ENCODE data around the gene PADI4. TPM values are rescaled to one million over a fixed set of nuclear protein-coding genes. Genes with fewer than 3 reads are reported as not detected.
"Not testable (repeated sequence)": the region's sequence is repeated elsewhere in the genome, so short reads cannot be mapped to it uniquely, and the experiment has no call there.

Gene PADI4
- total RNA-seq, 1 experiment from 2014 or later = 3.5 TPM

- peak; percentile 33 for DNase-seq (ENCODE audit: low read depth)
Observed at GRCh38 chr1:17313530-17314309, 5.7 kb downstream of the PADI4 start.

GRCh38 chr1:17314491-17314971 is 6.5 kb downstream of the PADI4 start:
- DNase-seq (ENCODE audit: low read depth) = peak; percentile 90

- no peak for DNase-seq (ENCODE audit: low read depth)
Observed at GRCh38 chr1:17315542-17316130, 7.6 kb downstream of the PADI4 start.

GRCh38 chr1:17316704-17317103 is 8.7 kb downstream of the PADI4 start:
- no peak for DNase-seq (ENCODE audit: low read depth)

GRCh38 chr1:17318262-17318661 is 10.3 kb downstream of the PADI4 start:
- DNase-seq (ENCODE audit: low read depth) = no peak

GRCh38 chr1:17319561-17320350 is 11.8 kb downstream of the PADI4 start:
- DNase-seq (ENCODE audit: low read depth) = peak; percentile 62

GRCh38 chr1:17321857-17322390 is 13.9 kb downstream of the PADI4 start:
- not testable (repeated sequence) for DNase-seq (ENCODE audit: low read depth)

GRCh38 chr1:17328855-17329254 is 20.9 kb downstream of the PADI4 start:
- DNase-seq (ENCODE audit: low read depth) = no peak

- DNase-seq (ENCODE audit: low read depth) = no peak
Observed at GRCh38 chr1:17329610-17330009, 21.6 kb downstream of the PADI4 start.

GRCh38 chr1:17330856-17331255 is 22.9 kb downstream of the PADI4 start:
- no peak for DNase-seq (ENCODE audit: low read depth)

GRCh38 chr1:17333081-17333480 is 25.1 kb downstream of the PADI4 start:
- DNase-seq (ENCODE audit: low read depth) = no peak

- DNase-seq (ENCODE audit: low read depth) = peak; percentile 74
Observed at GRCh38 chr1:17335821-17336710, 28.1 kb downstream of the PADI4 start.

GRCh38 chr1:17338706-17339493 is 30.9 kb downstream of the PADI4 start:
- no peak for DNase-seq (ENCODE audit: low read depth)

GRCh38 chr1:17339521-17339920 is 31.5 kb downstream of the PADI4 start:
- no peak for DNase-seq (ENCODE audit: low read depth)

GRCh38 chr1:17340358-17340757 is 32.4 kb downstream of the PADI4 start:
- peak; percentile 40 for DNase-seq (ENCODE audit: low read depth)

- DNase-seq (ENCODE audit: low read depth) = no peak
Observed at GRCh38 chr1:17342014-17342441, 34.0 kb downstream of the PADI4 start.

- not testable (repeated sequence) for DNase-seq (ENCODE audit: low read depth)
Observed at GRCh38 chr1:17345506-17345905, 37.5 kb downstream of the PADI4 start.

- DNase-seq (ENCODE audit: low read depth) = no peak
Observed at GRCh38 chr1:17346046-17346789, 38.2 kb downstream of the PADI4 start.

- peak; percentile 70 for DNase-seq (ENCODE audit: low read depth)
Observed at GRCh38 chr1:17347769-17348592, 40.0 kb downstream of the PADI4 start.
